ENCODE measurements around the gene FAM209B. TPM values are rescaled to one million over a fixed set of nuclear protein-coding genes. Genes with fewer than 3 reads are reported as not detected.

Gene FAM209B
- polyA plus RNA-seq, 2 of the 4 experiments (the other 2 are of a cell fraction): 0.46 to 0.78 TPM

DNA sequence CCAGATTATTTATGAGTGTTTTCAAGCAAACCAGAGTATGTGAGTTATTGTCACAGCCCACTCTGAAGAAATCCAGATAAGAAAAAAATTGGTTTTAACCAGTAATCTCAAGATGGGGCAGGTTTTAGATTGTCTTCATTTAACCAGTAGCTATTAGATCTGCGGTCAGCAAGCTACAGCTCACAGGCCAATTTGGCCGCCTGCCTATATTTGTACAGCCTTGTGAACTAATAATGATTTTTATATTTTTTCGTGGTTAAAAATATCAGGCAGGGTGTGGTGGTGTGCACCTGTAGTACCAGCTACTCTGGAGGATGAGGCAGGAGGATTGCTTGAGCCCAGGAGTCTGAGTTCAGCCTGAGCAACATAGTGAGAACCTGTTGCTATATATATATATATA lies 5.0 kb downstream of the FAM209B start:
- Histone ChIP-seq H3K9me3 (no peaks in the 10 kb centered on the region), H3K4me3 (no peak overlapping the region), H3K4me1 (no peaks in the 10 kb centered on the region), H3K4me2 (no peak overlapping the region), H3K27ac (no peak overlapping the region)
- no peak for TF ChIP-seq HEYL (CRISPR knock-in tag; IDR thresholded peaks at IDR 0.05)
- TF ChIP-seq KDM5A (IDR thresholded peaks at IDR 0.05): no peak
- TF ChIP-seq, protein P1, sequence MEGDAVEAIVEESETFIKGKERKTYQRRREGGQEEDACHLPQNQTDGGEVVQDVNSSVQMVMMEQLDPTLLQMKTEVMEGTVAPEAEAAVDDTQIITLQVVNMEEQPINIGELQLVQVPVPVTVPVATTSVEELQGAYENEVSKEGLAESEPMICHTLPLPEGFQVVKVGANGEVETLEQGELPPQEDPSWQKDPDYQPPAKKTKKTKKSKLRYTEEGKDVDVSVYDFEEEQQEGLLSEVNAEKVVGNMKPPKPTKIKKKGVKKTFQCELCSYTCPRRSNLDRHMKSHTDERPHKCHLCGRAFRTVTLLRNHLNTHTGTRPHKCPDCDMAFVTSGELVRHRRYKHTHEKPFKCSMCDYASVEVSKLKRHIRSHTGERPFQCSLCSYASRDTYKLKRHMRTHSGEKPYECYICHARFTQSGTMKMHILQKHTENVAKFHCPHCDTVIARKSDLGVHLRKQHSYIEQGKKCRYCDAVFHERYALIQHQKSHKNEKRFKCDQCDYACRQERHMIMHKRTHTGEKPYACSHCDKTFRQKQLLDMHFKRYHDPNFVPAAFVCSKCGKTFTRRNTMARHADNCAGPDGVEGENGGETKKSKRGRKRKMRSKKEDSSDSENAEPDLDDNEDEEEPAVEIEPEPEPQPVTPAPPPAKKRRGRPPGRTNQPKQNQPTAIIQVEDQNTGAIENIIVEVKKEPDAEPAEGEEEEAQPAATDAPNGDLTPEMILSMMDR (IDR thresholded peaks at IDR 0.05): no peak
- no peak for TF ChIP-seq HDAC2 (IDR thresholded peaks at IDR 0.05)
- TF ChIP-seq CHD4 (IDR thresholded peaks at IDR 0.05; ENCODE audit: borderline replicate concordance): no peak
- TF ChIP-seq RFX5 (IDR thresholded peaks at IDR 0.05): no peak
- TF ChIP-seq, protein P2, sequence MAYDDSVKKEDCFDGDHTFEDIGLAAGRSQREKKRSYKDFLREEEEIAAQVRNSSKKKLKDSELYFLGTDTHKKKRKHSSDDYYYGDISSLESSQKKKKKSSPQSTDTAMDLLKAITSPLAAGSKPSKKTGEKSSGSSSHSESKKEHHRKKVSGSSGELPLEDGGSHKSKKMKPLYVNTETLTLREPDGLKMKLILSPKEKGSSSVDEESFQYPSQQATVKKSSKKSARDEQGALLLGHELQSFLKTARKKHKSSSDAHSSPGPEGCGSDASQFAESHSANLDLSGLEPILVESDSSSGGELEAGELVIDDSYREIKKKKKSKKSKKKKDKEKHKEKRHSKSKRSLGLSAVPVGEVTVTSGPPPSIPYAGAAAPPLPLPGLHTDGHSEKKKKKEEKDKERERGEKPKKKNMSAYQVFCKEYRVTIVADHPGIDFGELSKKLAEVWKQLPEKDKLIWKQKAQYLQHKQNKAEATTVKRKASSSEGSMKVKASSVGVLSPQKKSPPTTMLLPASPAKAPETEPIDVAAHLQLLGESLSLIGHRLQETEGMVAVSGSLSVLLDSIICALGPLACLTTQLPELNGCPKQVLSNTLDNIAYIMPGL (CRISPR knock-in tag; IDR thresholded peaks at IDR 0.05; ENCODE audit: borderline replicate concordance): no peak
- TF ChIP-seq ESRRA (IDR thresholded peaks at IDR 0.05; ENCODE audit: borderline replicate concordance, low read length): no peak
- no peak for TF ChIP-seq FOXS1 (CRISPR knock-in tag; IDR thresholded peaks at IDR 0.05)
- TF ChIP-seq FOSB (CRISPR knock-in tag; IDR thresholded peaks at IDR 0.05): no peak
- no peak for ATAC-seq
- ChIA-PET CTCF (interaction anchor here (6.0 kb wide), 1 partner anchor 13 kb away, joined by 61 read pairs; no protein-coding TSS in a partner anchor), POLR2A (no interaction called here)
- no peak for DNase-seq (ENCODE audit: low read depth in 1 of 2, low spot score in 1 of 2)
- 55% methylated on average over 3 of the region's 3 CpGs for WGBS (ENCODE audit: missing lambda C conversion rate)
- FAIRE-seq: no peak

DNA sequence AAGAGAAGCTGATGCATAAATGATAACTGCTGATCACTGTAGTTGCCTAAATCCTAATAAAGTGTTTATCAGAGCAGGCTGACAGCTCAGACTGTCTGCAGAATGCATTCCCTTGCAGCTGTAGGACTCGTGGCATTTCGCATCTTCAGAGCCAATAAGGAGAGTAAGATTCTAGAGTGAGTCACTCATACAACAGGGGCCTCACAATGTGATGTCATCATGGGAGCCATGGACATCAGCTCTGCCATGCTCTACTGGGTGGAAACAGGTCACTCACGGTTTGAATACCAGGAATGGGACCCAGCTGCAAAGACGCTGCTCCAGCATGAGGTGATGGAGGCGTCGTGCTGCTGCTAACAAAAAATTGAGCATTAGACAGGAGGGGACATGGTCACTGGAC lies 7.4 kb downstream of the FAM209B start:
- DNase-seq (ENCODE audit: low read depth in 1 of 2, low spot score in 1 of 2): no peak
- Histone ChIP-seq H3K4me1 (no peaks in the 10 kb centered on the region), H3K27ac (no peak overlapping the region), H3K9me3 (no peaks in the 10 kb centered on the region), H3K4me3 (no peak overlapping the region), H3K4me2 (no peak overlapping the region)
- TF ChIP-seq FOSL2 (IDR thresholded peaks at IDR 0.05) (no peak), FOSL2 (CRISPR knock-in tag; IDR thresholded peaks at IDR 0.05) (peak; percentile 6; the same call in 1 of the 2 replicates), CBX8 (IDR thresholded peaks at IDR 0.05) (no peak)
- no peak for FAIRE-seq
- ATAC-seq: peak in 1 of 2 experiments; percentile 54; a peak in 1 of 6 replicates
- ChIA-PET POLR2A (interaction anchor here (0.5 kb wide), 1 partner anchor 319 kb away, joined by 4 read pairs; no protein-coding TSS in a partner anchor), CTCF (interaction anchor here (1.3 to 6.0 kb wide), 2 partner anchors 11 to 37 kb away, joined by 3 to 61 read pairs; no protein-coding TSS in a partner anchor)
- 69% methylated on average over 6 of the region's 6 CpGs for WGBS (ENCODE audit: missing lambda C conversion rate)

DNA sequence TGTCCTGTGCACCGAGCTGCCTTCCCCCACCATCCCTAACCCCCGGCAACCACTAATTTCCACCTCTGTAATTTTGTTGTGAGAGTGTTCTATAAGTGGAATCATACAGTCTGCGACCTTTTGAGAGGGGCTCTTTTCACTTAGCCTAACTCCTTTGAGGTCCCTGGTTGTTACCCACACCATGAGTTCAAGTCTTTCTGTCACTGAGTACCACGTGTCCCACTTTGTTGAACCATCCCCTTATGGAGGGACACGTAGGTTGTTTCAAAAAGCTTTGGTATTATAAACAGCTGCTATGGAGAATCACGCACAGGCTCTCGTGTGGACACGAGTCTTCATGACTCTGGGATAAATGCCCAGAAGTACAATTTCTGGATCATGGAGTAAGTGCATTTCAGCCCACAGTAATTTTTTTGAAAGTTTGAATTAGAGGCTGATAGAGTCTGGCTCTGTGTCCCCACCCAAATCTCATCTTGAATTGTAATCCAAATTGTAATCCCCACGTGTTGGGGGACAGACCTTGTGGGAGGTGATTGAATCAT lies 9.5 kb downstream of the FAM209B start:
- 54% methylated on average over 9 of the region's 9 CpGs for WGBS (ENCODE audit: missing lambda C conversion rate)
- no peak overlapping the region for H3K4me2 ChIP-seq
- no peak overlapping the region for H3K4me3 ChIP-seq
- POLR2A ChIA-PET: no interaction called here
- H3K27ac ChIP-seq: no peak overlapping the region
- FAIRE-seq (no peak), DNase-seq (ENCODE audit: low read depth in 1 of 2, low spot score in 1 of 2) (no peak), ATAC-seq (no peak)
- no peak for TF ChIP-seq HEYL (CRISPR knock-in tag; IDR thresholded peaks at IDR 0.05)
- TF ChIP-seq FOXS1 (CRISPR knock-in tag; IDR thresholded peaks at IDR 0.05): no peak
- TF ChIP-seq RCOR1 (IDR thresholded peaks at IDR 0.05; ENCODE audit: low read depth, low read length): no peak
- TF ChIP-seq, protein P3, sequence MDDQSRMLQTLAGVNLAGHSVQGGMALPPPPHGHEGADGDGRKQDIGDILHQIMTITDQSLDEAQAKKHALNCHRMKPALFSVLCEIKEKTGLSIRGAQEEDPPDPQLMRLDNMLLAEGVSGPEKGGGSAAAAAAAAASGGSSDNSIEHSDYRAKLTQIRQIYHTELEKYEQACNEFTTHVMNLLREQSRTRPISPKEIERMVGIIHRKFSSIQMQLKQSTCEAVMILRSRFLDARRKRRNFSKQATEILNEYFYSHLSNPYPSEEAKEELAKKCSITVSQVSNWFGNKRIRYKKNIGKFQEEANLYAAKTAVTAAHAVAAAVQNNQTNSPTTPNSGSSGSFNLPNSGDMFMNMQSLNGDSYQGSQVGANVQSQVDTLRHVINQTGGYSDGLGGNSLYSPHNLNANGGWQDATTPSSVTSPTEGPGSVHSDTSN (IDR thresholded peaks at IDR 0.05): no peak
- TF ChIP-seq RARB (CRISPR knock-in tag; IDR thresholded peaks at IDR 0.05): no peak
- no peak for TF ChIP-seq KDM1A (IDR thresholded peaks at IDR 0.05; ENCODE audit: low read depth)
- TF ChIP-seq BHLHE40 (IDR thresholded peaks at IDR 0.05; ENCODE audit: low read depth, low read length): no peak
- TF ChIP-seq CBX2 (IDR thresholded peaks at IDR 0.05; ENCODE audit: borderline replicate concordance, low read depth): no peak
- no peak for TF ChIP-seq CEBPB (IDR thresholded peaks at IDR 0.05)
- TF ChIP-seq, protein P4, sequence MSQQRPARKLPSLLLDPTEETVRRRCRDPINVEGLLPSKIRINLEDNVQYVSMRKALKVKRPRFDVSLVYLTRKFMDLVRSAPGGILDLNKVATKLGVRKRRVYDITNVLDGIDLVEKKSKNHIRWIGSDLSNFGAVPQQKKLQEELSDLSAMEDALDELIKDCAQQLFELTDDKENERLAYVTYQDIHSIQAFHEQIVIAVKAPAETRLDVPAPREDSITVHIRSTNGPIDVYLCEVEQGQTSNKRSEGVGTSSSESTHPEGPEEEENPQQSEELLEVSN (IDR thresholded peaks at IDR 0.05; ENCODE audit: borderline replicate concordance, low read depth): no peak
- no peak for TF ChIP-seq HOXB5 (CRISPR knock-in tag; IDR thresholded peaks at IDR 0.05)
- TF ChIP-seq TP53 (CRISPR knock-in tag; IDR thresholded peaks at IDR 0.05): no peak
- TF ChIP-seq CHD4 (IDR thresholded peaks at IDR 0.05; ENCODE audit: borderline replicate concordance): no peak
- TF ChIP-seq JUN (IDR thresholded peaks at IDR 0.05): no peak
- TF ChIP-seq EP300 (IDR thresholded peaks at IDR 0.05): no peak
- TF ChIP-seq KDM5A (IDR thresholded peaks at IDR 0.05): no peak
- no peak for TF ChIP-seq MAFK (IDR thresholded peaks at IDR 0.05; ENCODE audit: partially characterized antibody)
- no peak for TF ChIP-seq JUNB (IDR thresholded peaks at IDR 0.05)
- TF ChIP-seq ESRRA (IDR thresholded peaks at IDR 0.05; ENCODE audit: borderline replicate concordance, low read length): no peak
- CTCF ChIA-PET: interaction anchor here (0.5 to 6.0 kb wide), 3 partner anchors 9 to 505 kb away, joined by 3 to 61 read pairs (median 3); no protein-coding TSS in a partner anchor
- H3K9me3 ChIP-seq: no peaks in the 10 kb centered on the region
- no peaks in the 10 kb centered on the region for H3K4me1 ChIP-seq

All from A549 (cell line).